K562 (cell line): ENCODE measurements around the gene COPB2. TPM values are rescaled to one million over a fixed set of nuclear protein-coding genes. Genes with fewer than 3 reads are reported as not detected.

Experiments used
- ATAC-seq: fragments of 200-7000 bp; cut with Tn5 transposase; 3 replicates; pipeline ENCODE4 v1.9.1; 2020; ENCODE audit warnings: moderate library complexity
- BruUV-seq: library from RNA; stranded (reverse); fragments of 400-500 nt; replicated peaks from 2 replicates; lab custom pipeline; 2021; lab: Mats Ljungman, UMichigan
- CTCF ChIA-PET: fragments of 300-600 bp; formaldehyde crosslinking; extraction: SDS; loops from one replicate; lab custom pipeline; 2021; ENCODE audit warnings: low intra/inter-chr PET ratio; lab: Yijun Ruan, JAX
- POLR2A ChIA-PET: fragments of 300-600, 350-650 bp; sonication (Branson Sonifier 250); formaldehyde crosslinking; extraction: SDS; loops from one replicate; lab custom pipeline; 2021; ENCODE audit warnings: antibody characterized with exemption, inconsistent platforms; lab: Yijun Ruan, JAX
- DNase-seq, 4 experiments: peaks; one replicate each; pipeline versions ENCODE4 v3.0.0 to v3.0.0-alpha.2; 2011 to 2018; ENCODE audit warnings: low spot score in 3 of 4, mixed read lengths in 3 of 4; ENCODE audit errors: extremely low read depth in 1 of 4
- FAIRE-seq: peaks from 2 replicates; lab custom pipeline; 2011; peaks lifted over from hg19 to GRCh38; lab: Jason Lieb, UNC
- H2AFZ ChIP-seq: 2 replicates; pipeline ENCODE4 v1.6.0; 2011; ENCODE audit warnings: low read depth, low read length, control low read depth, inconsistent platforms
- H3K27ac ChIP-seq: fragments of 200-600 bp; 3 replicates; pipeline ENCODE4 v1.8.0; 2011; ENCODE audit warnings: low read depth, mild to moderate bottlenecking, control low read depth, inconsistent platforms, low read length, moderate library complexity, mixed read lengths; ENCODE audit errors: extremely low read depth
- H3K27me3 ChIP-seq, 2 experiments: fragments of 300-600 bp in 1 of 2; 2 replicates in 1 of 2; 3 replicates in 1 of 2; pipeline versions ENCODE4 v1.6.0 to v1.8.0; 2011; ENCODE audit warnings: inconsistent platforms in 2 of 2, low read length in 2 of 2, mild to moderate bottlenecking in 1 of 2, mixed read lengths in 1 of 2, moderate library complexity in 1 of 2; ENCODE audit not compliant: control insufficient read depth in 2 of 2, insufficient read depth in 2 of 2
- H3K36me3 ChIP-seq: fragments of 300-600 bp; 3 replicates; pipeline ENCODE4 v1.8.0; 2011; ENCODE audit warnings: mild to moderate bottlenecking, low read length, inconsistent platforms; ENCODE audit not compliant: control insufficient read depth, insufficient read depth
- H3K4me1 ChIP-seq, 2 experiments: fragments of 200-600 bp in 1 of 2; replicated peaks in 1 of 2; 2 replicates in 1 of 2; 3 replicates in 1 of 2; pipeline versions ENCODE4 v1.5.1 to v1.8.0; 2011; ENCODE audit warnings: inconsistent platforms in 2 of 2, low read length in 2 of 2, mild to moderate bottlenecking in 1 of 2, mixed read lengths in 1 of 2, moderate library complexity in 1 of 2; ENCODE audit not compliant: control insufficient read depth in 2 of 2, insufficient read depth in 2 of 2
- H3K4me2 ChIP-seq: 2 replicates; pipeline ENCODE4 v1.6.1; 2011; ENCODE audit warnings: low read length, control low read depth, inconsistent platforms, mixed read lengths; ENCODE audit not compliant: insufficient read depth
- H3K4me3 ChIP-seq: fragments of 200-600 bp; sonication (generic), shearing (Covaris generic); 2 replicates; pipeline ENCODE4 v1.5.1; 2016; ENCODE audit warnings: control low read depth, inconsistent platforms
- H3K79me2 ChIP-seq: fragments of 200-600 bp; 3 replicates; pipeline ENCODE4 v1.8.0; 2011; ENCODE audit warnings: low read length, inconsistent platforms; ENCODE audit not compliant: control insufficient read depth, insufficient read depth
- H3K9ac ChIP-seq, 2 experiments: 2 replicates each; pipeline versions ENCODE4 v1.6.0 to v1.6.1; 2011; ENCODE audit warnings: low read depth in 2 of 2, low read length in 2 of 2, control low read depth in 1 of 2, inconsistent platforms in 1 of 2, mild to moderate bottlenecking in 1 of 2, mixed read lengths in 1 of 2; ENCODE audit not compliant: insufficient read depth in 1 of 2
- H3K9me1 ChIP-seq: one replicate; pipeline ENCODE4 v1.6.0; 2011; ENCODE audit warnings: inconsistent platforms, mild to moderate bottlenecking, low read length, moderate library complexity; ENCODE audit not compliant: control insufficient read depth, insufficient read depth
- H3K9me3 ChIP-seq: replicated peaks from 2 replicates; pipeline ENCODE4 v1.5.1; 2011; ENCODE audit warnings: low read depth, low read length, inconsistent platforms; ENCODE audit not compliant: control insufficient read depth, insufficient read depth
- H4K20me1 ChIP-seq: replicated peaks from 2 replicates; pipeline ENCODE4 v1.6.1; 2011; ENCODE audit warnings: low read length, inconsistent platforms, mixed read lengths; ENCODE audit not compliant: control insufficient read depth, insufficient read depth
- ARID1B ChIP-seq: fragments of 450-650 bp; IDR thresholded peaks from 2 replicates; pipeline ENCODE4 v1.6.1; 2016; ENCODE audit warnings: antibody characterized with exemption, mild to moderate bottlenecking, inconsistent platforms
- CBFA2T3 ChIP-seq: fragments of 450-650 bp; IDR thresholded peaks from 2 replicates; pipeline ENCODE4 v1.6.1; 2017
- EHMT2 ChIP-seq: fragments of 450-650 bp; IDR thresholded peaks from 2 replicates; pipeline ENCODE4 v1.6.1; 2018; ENCODE audit warnings: antibody characterized with exemption
- EP300 ChIP-seq: IDR thresholded peaks from 2 replicates; pipeline ENCODE4 v1.6.1; 2012; ENCODE audit warnings: low read length, improper control_type of control experiment
- POLR2AphosphoS5 ChIP-seq: IDR thresholded peaks from 2 replicates; pipeline ENCODE4 v1.6.1; 2011; ENCODE audit warnings: mild to moderate bottlenecking, low read depth, low read length, moderate library complexity; ENCODE audit not compliant: control insufficient read depth, insufficient read depth
- RCOR1 ChIP-seq, 2 experiments: IDR thresholded peaks; 2 replicates each; pipeline ENCODE4 v1.6.1; 2012; ENCODE audit warnings: low read depth in 2 of 2, low read length in 2 of 2, borderline replicate concordance in 1 of 2, improper control_type of control experiment in 1 of 2
- TBP ChIP-seq: optimal IDR thresholded peaks from 2 replicates; pipeline ENCODE3; 2011; ENCODE audit warnings: low read depth, low read length, improper control_type of control experiment
- in situ Hi-C: fragments of 300-500 bp; cut with MboI; formaldehyde crosslinking; loops from 4 replicates; pipeline ENCODE4 v1.15.0; 2018; ENCODE audit warnings: inconsistent platforms, mixed read lengths
- intact Hi-C: fragments of 100-400 bp; cut with micrococcal nuclease; formaldehyde crosslinking; loops from 2 replicates; pipeline ENCODE4 v1.14.2; 2022
- polyA plus RNA-seq, 8 experiments: library from polyadenylated mRNA; depleted of rRNA in 4 of 8; stranded (reverse) in 5 of 8; unstranded in 3 of 8; fragments of >200 nt; fragmentation: Nextera tagmentation in 2 of 8; fragmentation: Illumina TruSeq in 1 of 8; extraction: Ambion mirVana in 2 of 8; extraction: Trizol in 1 of 8; gene quantifications; 2 replicates each; pipeline versions ENCODE4 v1.2.1 to v1.2.3, GENCODE V29; 2011 to 2014; ENCODE audit warnings: inconsistent platforms in 1 of 8, missing spikeins in 1 of 8
- total RNA-seq, 7 experiments: library from RNA; depleted of rRNA in 6 of 7; stranded (reverse); fragments of >200 nt in 6 of 7; fragmentation: Illumina TruSeq in 2 of 7; extraction: Trizol in 2 of 7; gene quantifications; 2 replicates each; pipeline versions ENCODE4 v1.2.1 to v1.2.3, GENCODE V29; 2011 to 2021; ENCODE audit warnings: low replicate concordance in 1 of 7
- TF ChIP-seq, protein P1 (sequence below): fragments of 250-450 bp; sonication (Bioruptor Pico); IDR thresholded peaks from 2 replicates; pipeline ENCODE4 v1.8.0; 2021; ENCODE audit warnings: moderate library complexity, mild to moderate bottlenecking, inconsistent platforms
- TF ChIP-seq, protein P2 (sequence below): fragments of 150-350 bp; conservative IDR thresholded peaks from 2 replicates; pipeline ENCODE4 v1.6.1; 2014; ENCODE audit warnings: low read length
- TF ChIP-seq, protein P3 (sequence below), 2 experiments: IDR thresholded peaks in 1 of 2; conservative IDR thresholded peaks in 1 of 2; 2 replicates each; pipeline ENCODE4 v1.6.1; 2016; ENCODE audit warnings: low read depth in 2 of 2, mild to moderate bottlenecking in 1 of 2, missing compliant biosample characterization in 1 of 2, missing genetic modification characterization in 1 of 2, moderate library complexity in 1 of 2

COPB2 gene
- total and polyA plus RNA-seq, 9 of the 15 experiments (the other 6 are each of a cell fraction or from before 2014, with no cell fraction given) = 64.3 to 189 (median 130) TPM

DNA sequence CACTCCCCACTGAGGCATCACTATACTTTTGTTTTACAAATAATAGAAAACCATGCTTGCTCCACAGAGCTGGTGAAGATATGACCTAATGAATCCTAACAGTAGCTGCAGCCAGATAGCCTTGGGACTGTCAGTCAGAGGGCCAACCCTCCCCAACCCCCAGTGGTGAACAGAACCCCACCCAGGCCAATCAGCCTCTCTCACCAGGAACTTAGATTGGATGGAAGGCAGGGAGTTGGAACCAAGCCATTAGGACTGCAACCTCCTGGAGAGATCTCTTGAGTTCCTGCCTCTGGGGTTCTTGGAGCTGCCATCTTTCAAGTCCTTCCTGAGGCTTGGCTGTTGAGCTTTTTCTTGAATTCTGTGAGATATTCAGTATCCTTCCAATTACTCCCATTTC, 48.7 kb downstream of the COPB2 start:
- Histone ChIP-seq H3K9ac (peak overlapping the region in 1 of 2 experiments; percentile 58; a peak in 1 of 4 replicates), H3K27ac (peak overlapping the region; percentile 84), H3K4me2 (peak overlapping the region; percentile 78; the same call in 1 of the 2 replicates), H3K27me3 (no peaks in the 10 kb centered on the region), H3K36me3 (peaks cover 7% of the 10 kb centered on the region; the same call in 1 of the 3 replicates), H3K4me1 (peaks cover 24 to 53% of the 10 kb centered on the region in 2 experiments), H4K20me1 (no peaks in the 10 kb centered on the region), H3K9me1 (peaks cover under 1% of the 10 kb centered on the region), H3K79me2 (peaks cover 30% of the 10 kb centered on the region), H2AFZ (peak overlapping the region; percentile 58; the same call in 1 of the 2 replicates), H3K9me3 (no peaks in the 10 kb centered on the region), H3K4me3 (peak overlapping the region; percentile 13; the same call in 1 of the 2 replicates)
- CTCF ChIA-PET = no interaction called here
- FAIRE-seq (peak; percentile 87), ATAC-seq (peak; percentile 73), DNase-seq (peak; percentile 64 to 95 (median 78))
- BruUV-seq = no TSS peak
- in situ Hi-C loops (no loop called here), intact Hi-C loops (no loop called here)
- POLR2A ChIA-PET = interaction anchor here (0.7 to 4.8 kb wide), 2 partner anchors 14 to 902 kb away, joined by 3 to 23 read pairs; no protein-coding TSS in a partner anchor
- TF ChIP-seq, protein P1, sequence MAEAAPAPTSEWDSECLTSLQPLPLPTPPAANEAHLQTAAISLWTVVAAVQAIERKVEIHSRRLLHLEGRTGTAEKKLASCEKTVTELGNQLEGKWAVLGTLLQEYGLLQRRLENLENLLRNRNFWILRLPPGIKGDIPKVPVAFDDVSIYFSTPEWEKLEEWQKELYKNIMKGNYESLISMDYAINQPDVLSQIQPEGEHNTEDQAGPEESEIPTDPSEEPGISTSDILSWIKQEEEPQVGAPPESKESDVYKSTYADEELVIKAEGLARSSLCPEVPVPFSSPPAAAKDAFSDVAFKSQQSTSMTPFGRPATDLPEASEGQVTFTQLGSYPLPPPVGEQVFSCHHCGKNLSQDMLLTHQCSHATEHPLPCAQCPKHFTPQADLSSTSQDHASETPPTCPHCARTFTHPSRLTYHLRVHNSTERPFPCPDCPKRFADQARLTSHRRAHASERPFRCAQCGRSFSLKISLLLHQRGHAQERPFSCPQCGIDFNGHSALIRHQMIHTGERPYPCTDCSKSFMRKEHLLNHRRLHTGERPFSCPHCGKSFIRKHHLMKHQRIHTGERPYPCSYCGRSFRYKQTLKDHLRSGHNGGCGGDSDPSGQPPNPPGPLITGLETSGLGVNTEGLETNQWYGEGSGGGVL = no peak
- TF ChIP-seq TBP (peak; percentile 47), POLR2AphosphoS5 (peak; percentile 41; the same call in 1 of the 2 replicates), EHMT2 (peak; percentile 71), CBFA2T3 (peak; percentile 60), RCOR1 (IDR thresholded peaks at IDR 0.05; ENCODE audit: borderline replicate concordance in 1 of 2, low read depth in 2 of 2, low read length in 2 of 2) (0 out of 4 replicates have a peak, but pooled peaks of 1 of the 2 experiments have one; percentile 53), ARID1B (0 out of 2 replicates have a peak, but pooled peaks have one; percentile 22), EP300 (peak; percentile 31; the same call in 1 of the 2 replicates)
- TF ChIP-seq, protein P2, sequence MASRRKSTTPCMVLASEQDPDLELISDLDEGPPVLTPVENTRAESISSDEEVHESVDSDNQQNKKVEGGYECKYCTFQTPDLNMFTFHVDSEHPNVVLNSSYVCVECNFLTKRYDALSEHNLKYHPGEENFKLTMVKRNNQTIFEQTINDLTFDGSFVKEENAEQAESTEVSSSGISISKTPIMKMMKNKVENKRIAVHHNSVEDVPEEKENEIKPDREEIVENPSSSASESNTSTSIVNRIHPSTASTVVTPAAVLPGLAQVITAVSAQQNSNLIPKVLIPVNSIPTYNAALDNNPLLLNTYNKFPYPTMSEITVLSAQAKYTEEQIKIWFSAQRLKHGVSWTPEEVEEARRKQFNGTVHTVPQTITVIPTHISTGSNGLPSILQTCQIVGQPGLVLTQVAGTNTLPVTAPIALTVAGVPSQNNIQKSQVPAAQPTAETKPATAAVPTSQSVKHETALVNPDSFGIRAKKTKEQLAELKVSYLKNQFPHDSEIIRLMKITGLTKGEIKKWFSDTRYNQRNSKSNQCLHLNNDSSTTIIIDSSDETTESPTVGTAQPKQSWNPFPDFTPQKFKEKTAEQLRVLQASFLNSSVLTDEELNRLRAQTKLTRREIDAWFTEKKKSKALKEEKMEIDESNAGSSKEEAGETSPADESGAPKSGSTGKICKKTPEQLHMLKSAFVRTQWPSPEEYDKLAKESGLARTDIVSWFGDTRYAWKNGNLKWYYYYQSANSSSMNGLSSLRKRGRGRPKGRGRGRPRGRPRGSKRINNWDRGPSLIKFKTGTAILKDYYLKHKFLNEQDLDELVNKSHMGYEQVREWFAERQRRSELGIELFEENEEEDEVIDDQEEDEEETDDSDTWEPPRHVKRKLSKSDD = no peak
- TF ChIP-seq, protein P3, sequence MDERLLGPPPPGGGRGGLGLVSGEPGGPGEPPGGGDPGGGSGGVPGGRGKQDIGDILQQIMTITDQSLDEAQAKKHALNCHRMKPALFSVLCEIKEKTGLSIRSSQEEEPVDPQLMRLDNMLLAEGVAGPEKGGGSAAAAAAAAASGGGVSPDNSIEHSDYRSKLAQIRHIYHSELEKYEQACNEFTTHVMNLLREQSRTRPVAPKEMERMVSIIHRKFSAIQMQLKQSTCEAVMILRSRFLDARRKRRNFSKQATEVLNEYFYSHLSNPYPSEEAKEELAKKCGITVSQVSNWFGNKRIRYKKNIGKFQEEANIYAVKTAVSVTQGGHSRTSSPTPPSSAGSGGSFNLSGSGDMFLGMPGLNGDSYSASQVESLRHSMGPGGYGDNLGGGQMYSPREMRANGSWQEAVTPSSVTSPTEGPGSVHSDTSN (CRISPR knock-in tag; IDR thresholded peaks at IDR 0.05; ENCODE audit: low read depth) = no peak
- TF ChIP-seq, protein P3 (tag; conservative IDR thresholded peaks at IDR 0.05; ENCODE audit: low read depth) = peak; percentile 72
